Vagina (tissue), 2 donors: ENCODE measurements around the gene NBPF1. TPM values are rescaled to one million over a fixed set of nuclear protein-coding genes. Genes with fewer than 3 reads are reported as not detected.
"Not testable (repeated sequence)": the region's sequence is repeated elsewhere in the genome, so short reads cannot be mapped to it uniquely, and the experiment has no call there.

Experiments
- DNase-seq, 2 donors: peaks; one replicate each; pipeline ENCODE4 v3.0.0-alpha.2; 2017; ENCODE audit errors: extremely low spot score in 2 of 2
- H3K27ac ChIP-seq: fragments of 200-600 bp; sonication (generic); one replicate; pipeline ENCODE4 v1.5.1; 2019
- H3K27me3 ChIP-seq: fragments of 200-600 bp; sonication (generic); one replicate; pipeline ENCODE4 v1.5.1; 2019
- H3K36me3 ChIP-seq, 2 donors: fragments of 200-600 bp; sonication (generic); one replicate each; pipeline ENCODE4 v1.5.1; 2017 to 2019
- H3K4me1 ChIP-seq: fragments of 200-600 bp; sonication (generic); one replicate; pipeline ENCODE4 v1.5.1; 2019
- H3K4me3 ChIP-seq, 2 donors: fragments of 200-600 bp; sonication (generic); 1 replicate in 1 of 2; 2 replicates in 1 of 2; pipeline ENCODE4 v1.5.1; 2016 to 2019
- H3K9me3 ChIP-seq: fragments of 200-600 bp; sonication (generic); one replicate; pipeline ENCODE4 v1.5.1; 2019
- POLR2A ChIP-seq, 2 donors: fragments of 450-650 bp; IDR thresholded peaks; one replicate each; pipeline ENCODE4 v1.6.1; 2017; ENCODE audit warnings: antibody characterized with exemption in 2 of 2, mild to moderate bottlenecking in 2 of 2, moderate library complexity in 2 of 2
- POLR2AphosphoS5 ChIP-seq, 2 donors: sonication (generic); formaldehyde crosslinking; IDR thresholded peaks; one replicate each; pipeline ENCODE4 v1.9.0; 2017; ENCODE audit warnings: antibody characterized with exemption in 2 of 2, mild to moderate bottlenecking in 2 of 2, low read depth in 1 of 2; ENCODE audit not compliant: insufficient read depth in 1 of 2
- intact Hi-C: fragments of 100-400 bp; cut with DNase I; formaldehyde crosslinking; loops from one replicate; pipeline ENCODE4 v1.15.1; 2023
- total RNA-seq: library from RNA; depleted of rRNA; stranded (reverse); fragments of >200 nt; gene quantifications from one replicate; pipeline ENCODE4 v1.2.3, GENCODE V29; 2016
- TF ChIP-seq, protein P1 (sequence below), 3 experiments: fragments of 450-650 bp in 2 of 3; fragments of 200-600 bp in 1 of 3; sonication (generic) in 1 of 3; IDR thresholded peaks; one replicate each; pipeline ENCODE4 v1.5.1; 2017 to 2019; ENCODE audit warnings: antibody characterized with exemption in 3 of 3, mild to moderate bottlenecking in 2 of 3, moderate library complexity in 2 of 3

Gene NBPF1
- total RNA-seq, 1 donor from 2014 or later, result 45.9 TPM

- DNase-seq, result peak; percentile 91 to 98
- Histone ChIP-seq H3K9me3 (no peaks in the 10 kb centered on the region), H3K27me3 (no peaks in the 10 kb centered on the region), H3K36me3 (peaks cover 0 to 37% of the 10 kb centered on the region in 2 donors), H3K27ac (no peak overlapping the region), H3K4me3 (no peak overlapping the region), H3K4me1 (peaks cover 21% of the 10 kb centered on the region)
- intact Hi-C loops, result no loop called here
- TF ChIP-seq POLR2A (IDR thresholded peaks at IDR 0.05), result no peak
- TF ChIP-seq, protein P1, sequence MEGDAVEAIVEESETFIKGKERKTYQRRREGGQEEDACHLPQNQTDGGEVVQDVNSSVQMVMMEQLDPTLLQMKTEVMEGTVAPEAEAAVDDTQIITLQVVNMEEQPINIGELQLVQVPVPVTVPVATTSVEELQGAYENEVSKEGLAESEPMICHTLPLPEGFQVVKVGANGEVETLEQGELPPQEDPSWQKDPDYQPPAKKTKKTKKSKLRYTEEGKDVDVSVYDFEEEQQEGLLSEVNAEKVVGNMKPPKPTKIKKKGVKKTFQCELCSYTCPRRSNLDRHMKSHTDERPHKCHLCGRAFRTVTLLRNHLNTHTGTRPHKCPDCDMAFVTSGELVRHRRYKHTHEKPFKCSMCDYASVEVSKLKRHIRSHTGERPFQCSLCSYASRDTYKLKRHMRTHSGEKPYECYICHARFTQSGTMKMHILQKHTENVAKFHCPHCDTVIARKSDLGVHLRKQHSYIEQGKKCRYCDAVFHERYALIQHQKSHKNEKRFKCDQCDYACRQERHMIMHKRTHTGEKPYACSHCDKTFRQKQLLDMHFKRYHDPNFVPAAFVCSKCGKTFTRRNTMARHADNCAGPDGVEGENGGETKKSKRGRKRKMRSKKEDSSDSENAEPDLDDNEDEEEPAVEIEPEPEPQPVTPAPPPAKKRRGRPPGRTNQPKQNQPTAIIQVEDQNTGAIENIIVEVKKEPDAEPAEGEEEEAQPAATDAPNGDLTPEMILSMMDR (IDR thresholded peaks at IDR 0.05), result no peak
- TF ChIP-seq POLR2AphosphoS5 (IDR thresholded peaks at IDR 0.05; ENCODE audit: insufficient read depth in 1 of 2, low read depth in 1 of 2), result no peak
These were observed 5.9 kb downstream of the NBPF1 start for GRCh38 chr1:16607433-16607851.

GRCh38 chr1:16606666-16607432 lies 6.5 kb downstream of the NBPF1 start:
- H3K9me3 ChIP-seq, H3K27me3 ChIP-seq, H3K4me3 ChIP-seq, intact Hi-C loops, H3K27ac ChIP-seq: not testable (repeated sequence)
- peak; percentile 84 to 97 for DNase-seq
- Histone ChIP-seq H3K36me3 (peaks cover 0 to 37% of the 10 kb centered on the region in 2 donors), H3K4me1 (peaks cover 15% of the 10 kb centered on the region)

DNA sequence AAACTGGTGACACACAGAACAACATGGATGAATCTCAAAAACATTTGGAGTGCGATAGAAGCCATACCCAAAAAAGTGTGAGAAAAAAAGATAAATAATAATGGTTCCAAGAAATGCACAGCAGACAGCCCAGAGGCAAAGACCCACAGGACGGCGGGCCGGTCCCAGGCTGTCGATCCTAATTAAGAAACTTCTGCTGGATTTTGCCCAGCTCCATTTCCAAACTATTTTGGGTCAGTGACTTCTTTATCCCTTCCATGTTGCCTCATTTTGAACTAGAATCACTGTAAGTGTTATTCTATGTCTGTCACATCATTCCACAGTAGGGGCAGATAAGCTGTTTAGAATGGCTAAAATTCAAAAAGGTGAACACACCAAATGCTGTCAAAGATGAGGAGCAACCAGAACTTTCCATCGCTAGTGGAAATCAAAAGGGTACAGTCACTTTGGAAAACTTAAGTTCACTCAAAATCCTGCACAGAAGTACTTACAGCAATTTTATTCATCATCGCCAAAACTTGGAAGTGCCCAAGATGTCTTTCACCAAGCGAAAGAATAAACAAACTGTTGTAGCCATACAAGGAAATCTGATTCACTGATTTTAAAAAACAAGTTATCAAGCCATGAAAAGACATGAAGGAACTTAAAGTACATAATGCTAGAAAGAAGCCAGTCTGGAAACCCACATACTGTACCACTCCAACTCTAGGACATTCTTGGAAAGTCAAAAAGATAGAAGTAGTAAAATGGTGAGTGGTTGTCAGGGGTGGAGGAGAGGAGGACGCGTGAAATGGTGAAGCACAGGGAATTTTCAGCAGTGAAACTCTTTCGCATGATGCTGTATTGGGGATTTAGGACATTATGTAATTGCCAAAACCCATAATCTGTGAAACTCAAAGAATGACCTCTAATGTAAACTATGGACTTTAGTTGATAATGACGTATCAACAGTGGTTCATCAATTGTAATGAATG lies 7.5 kb downstream of the NBPF1 start:
- Histone ChIP-seq H3K36me3 (peaks cover 0 to 37% of the 10 kb centered on the region in 2 donors), H3K27ac (no peak overlapping the region), H3K4me3 (no peak overlapping the region), H3K27me3 (no peaks in the 10 kb centered on the region), H3K9me3 (no peaks in the 10 kb centered on the region), H3K4me1 (peaks cover 5% of the 10 kb centered on the region)
- no peak for TF ChIP-seq POLR2A (IDR thresholded peaks at IDR 0.05)
- TF ChIP-seq, protein P1 (IDR thresholded peaks at IDR 0.05), result no peak
- TF ChIP-seq POLR2AphosphoS5 (IDR thresholded peaks at IDR 0.05; ENCODE audit: insufficient read depth in 1 of 2, low read depth in 1 of 2), result no peak
- DNase-seq, result peak; percentile 87 to 88
- intact Hi-C loops, result no loop called here

- intact Hi-C loops, result no loop called here
- Histone ChIP-seq H3K4me3 (no peak overlapping the region), H3K27me3 (no peaks in the 10 kb centered on the region), H3K9me3 (no peaks in the 10 kb centered on the region), H3K36me3 (peaks cover 0 to 37% of the 10 kb centered on the region in 2 donors), H3K4me1 (peaks cover under 1% of the 10 kb centered on the region), H3K27ac (no peak overlapping the region)
- no peak for DNase-seq
- TF ChIP-seq, protein P1 (IDR thresholded peaks at IDR 0.05), result no peak
- TF ChIP-seq POLR2A (IDR thresholded peaks at IDR 0.05), result no peak
- no peak for TF ChIP-seq POLR2AphosphoS5 (IDR thresholded peaks at IDR 0.05; ENCODE audit: insufficient read depth in 1 of 2, low read depth in 1 of 2)
These were observed 8.2 kb downstream of the NBPF1 start for GRCh38 chr1:16605213-16605525.

- H3K9me3 ChIP-seq, H3K27ac ChIP-seq, H3K4me1 ChIP-seq, H3K27me3 ChIP-seq, H3K4me3 ChIP-seq, intact Hi-C loops: not testable (repeated sequence)
- peaks cover 0 to 37% of the 10 kb centered on the region in 2 donors for H3K36me3 ChIP-seq
- peak; percentile 87 to 96 for DNase-seq
These were observed 8.7 kb downstream of the NBPF1 start for GRCh38 chr1:16604514-16605212.

DNA sequence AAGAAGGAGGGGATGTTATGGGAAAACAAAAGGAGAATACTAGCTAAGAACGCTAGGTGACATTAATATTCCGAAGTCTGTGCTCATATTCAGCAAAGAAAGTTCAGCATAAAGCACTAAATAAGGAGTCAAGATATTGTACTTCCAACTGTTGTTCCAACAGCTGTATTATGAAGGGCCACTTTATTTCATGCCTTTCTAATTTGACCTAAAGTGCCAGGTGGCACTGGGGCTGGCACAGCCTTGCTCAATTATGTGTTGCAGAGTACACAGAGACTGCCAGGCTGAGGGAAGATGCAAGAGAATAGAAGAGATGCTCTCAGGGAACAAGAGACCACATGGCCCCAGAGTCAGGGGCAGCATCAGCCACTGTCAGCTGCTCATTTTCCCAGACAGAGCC lies 9.7 kb downstream of the NBPF1 start:
- H3K27me3 ChIP-seq, H3K4me1 ChIP-seq, H3K4me3 ChIP-seq, DNase-seq, intact Hi-C loops, H3K27ac ChIP-seq, H3K9me3 ChIP-seq: not testable (repeated sequence)
- peaks cover 0 to 37% of the 10 kb centered on the region in 2 donors for H3K36me3 ChIP-seq

DNA sequence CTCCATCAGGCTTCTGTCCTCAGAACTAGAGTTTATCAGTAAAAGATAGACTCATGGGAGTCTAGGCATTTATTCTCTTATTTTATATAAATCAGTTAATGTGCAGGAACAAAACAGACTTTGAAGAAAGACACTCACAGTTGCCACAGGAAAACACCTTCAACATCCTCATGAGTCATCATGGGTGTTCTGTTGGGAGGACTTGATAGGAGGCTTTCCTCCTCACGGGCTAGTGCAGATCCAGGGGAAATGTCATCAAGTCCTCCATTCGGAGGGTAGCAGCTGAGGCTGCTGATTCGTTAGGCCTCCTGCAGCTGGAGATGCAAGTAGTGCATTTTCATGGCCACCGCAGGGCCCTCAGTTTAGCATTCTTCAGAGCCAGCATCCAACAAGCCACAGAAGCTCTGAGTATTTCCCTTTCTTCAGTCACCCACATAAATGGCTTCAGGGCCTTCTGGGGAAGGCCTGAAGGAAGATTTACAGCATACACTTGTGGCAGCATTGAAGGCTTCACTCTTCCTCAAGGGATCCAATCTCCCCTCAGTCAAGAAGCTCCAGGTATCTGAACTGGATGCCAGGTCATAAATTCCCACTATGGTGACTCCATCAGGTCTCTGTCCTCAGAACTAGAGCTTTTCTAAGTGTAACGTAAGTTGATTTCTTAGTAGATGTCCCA lies 10.9 kb downstream of the NBPF1 start:
- H3K4me3 ChIP-seq, intact Hi-C loops: not testable (repeated sequence)
- H3K36me3 ChIP-seq, result peaks cover 0 to 26% of the 10 kb centered on the region in 2 donors

GRCh38 chr1:16600855-16601786 lies 12.2 kb downstream of the NBPF1 start:
- H3K9me3 ChIP-seq, H3K27ac ChIP-seq, H3K27me3 ChIP-seq, intact Hi-C loops, H3K4me1 ChIP-seq, H3K4me3 ChIP-seq, DNase-seq: not testable (repeated sequence)
- H3K36me3 ChIP-seq, result peaks cover 0 to 12% of the 10 kb centered on the region in 2 donors

More for the DNA sequence above, 10.9 kb downstream of the NBPF1 start:
- DNase-seq, result peak in 1 of 2 donors; percentile 77
- not testable (repeated sequence) for H3K4me1 ChIP-seq, H3K9me3 ChIP-seq, H3K27me3 ChIP-seq, H3K27ac ChIP-seq
